ENCODE results near the gene NKAPD1.
"Not testable (repeated sequence)": the region's sequence is repeated elsewhere in the genome, so short reads cannot be mapped to it uniquely, and the experiment has no call there.

NKAPD1 gene, protein sequence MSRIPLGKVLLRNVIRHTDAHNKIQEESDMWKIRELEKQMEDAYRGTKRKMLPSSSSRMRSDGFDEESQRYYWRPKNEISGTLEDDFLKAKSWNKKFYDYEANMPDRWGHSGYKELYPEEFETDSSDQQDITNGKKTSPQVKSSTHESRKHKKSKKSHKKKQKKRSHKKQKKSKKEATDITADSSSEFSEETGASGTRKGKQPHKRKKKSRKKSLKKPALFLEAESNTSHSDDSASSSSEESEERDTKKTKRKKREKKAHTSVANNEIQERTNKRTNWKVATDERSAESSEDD

DNA sequence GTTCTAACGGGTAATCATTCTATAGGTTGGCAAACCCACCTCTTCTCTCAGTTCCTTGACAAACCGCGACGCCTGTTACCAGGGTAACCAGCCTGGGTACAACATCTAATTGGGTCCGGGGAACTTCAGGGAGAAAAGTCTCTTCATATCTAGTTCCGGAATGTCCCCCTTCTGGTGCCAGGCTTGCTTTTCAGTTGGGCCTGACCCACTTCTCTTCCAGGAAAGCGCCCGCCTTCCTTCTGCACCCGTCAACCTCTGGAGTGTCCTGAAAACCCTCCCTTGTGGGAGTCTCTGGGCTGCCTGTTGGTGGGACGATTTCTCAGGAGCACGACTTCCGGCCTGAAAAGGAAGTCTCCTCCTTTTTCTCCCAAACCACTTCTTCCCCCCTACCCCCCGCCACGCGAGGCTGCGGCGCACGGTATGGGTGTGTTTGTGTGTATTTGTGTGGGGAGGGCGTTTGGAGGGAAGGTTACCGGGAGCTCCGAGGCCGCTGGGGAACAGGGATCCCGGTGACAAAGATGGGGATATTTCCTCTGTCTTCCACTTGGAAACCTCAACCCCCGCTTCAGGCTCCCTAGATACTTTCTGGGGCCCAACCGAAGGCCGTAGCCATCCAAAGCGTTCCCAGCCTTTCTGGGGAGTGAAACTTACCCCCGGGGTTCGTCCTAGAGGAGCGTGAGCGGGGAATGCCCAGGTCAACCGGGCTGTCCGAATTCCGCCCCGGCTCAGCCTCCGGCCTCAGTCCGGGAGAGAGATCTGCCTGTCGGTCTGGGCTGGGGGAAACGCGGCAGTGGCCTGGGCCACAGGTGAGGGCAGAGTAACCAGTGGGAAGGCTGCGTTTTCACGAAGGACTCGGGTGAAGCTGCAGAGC lies at the start of gene NKAPD1, which contains the start of gene PIH1D2:
Gene NKAPD1 (plus strand): TSS at position 359 of the 871 bp plus-strand sequence. CDS start 1,276 bp downstream, outside the sequence.
Gene PIH1D2 (minus strand): TSS at position 77 of the 871 bp plus-strand sequence. CDS start 843 bp downstream, outside the sequence.
- DNase-seq (ENCODE audit: low read depth in 3 of 3): peak; percentile 55 to 69 (median 64)

DNA sequence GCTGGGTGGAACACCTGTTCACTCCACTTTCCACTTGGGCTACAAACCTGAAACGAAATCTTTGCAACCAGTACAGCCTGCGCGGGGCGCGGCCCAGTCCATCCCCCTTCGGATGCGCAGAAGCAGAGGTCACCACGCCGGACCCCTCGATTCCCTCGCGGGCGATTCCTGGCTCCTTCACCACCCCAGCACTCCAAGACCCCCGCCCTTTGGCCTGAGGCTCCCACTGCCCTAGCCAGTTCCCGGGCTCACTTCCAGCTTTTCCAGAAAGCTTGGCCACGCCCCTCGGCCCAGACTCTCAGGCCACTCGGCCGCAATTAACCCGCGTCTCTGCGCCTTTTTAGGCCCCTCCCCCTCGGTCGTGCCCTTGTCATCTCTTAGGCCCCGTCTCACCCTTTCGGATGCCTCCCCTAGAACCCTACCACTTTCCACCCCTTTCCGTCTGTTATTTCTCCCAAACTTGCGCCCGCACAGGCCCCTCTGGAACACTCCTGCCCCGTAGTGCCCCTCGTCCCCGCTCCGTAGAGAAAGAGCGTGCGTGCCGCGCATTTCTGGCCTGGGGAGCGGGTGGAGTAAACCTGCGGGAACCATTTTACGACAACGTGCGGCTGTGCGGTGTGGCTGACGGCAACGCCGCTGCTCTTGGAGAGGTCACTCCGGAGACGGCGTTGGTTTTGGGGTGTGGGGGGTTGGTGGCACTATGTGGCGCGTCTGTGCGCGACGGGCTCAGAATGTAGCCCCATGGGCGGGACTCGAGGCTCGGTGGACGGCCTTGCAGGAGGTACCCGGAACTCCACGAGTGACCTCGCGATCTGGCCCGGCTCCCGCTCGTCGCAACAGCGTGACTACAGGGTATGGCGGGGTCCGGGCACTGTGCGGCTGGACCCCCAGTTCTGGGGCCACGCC lies 49.1 kb upstream of the NKAPD1 start, which contains the start of gene DLAT:
Gene DLAT (plus strand): TSS at position 636 of the 906 bp plus-strand sequence. CDS start 65 bp downstream, at position 701.
- DNase-seq (ENCODE audit: low read depth in 3 of 3): peak; percentile 74 to 80 (median 79)

DNA sequence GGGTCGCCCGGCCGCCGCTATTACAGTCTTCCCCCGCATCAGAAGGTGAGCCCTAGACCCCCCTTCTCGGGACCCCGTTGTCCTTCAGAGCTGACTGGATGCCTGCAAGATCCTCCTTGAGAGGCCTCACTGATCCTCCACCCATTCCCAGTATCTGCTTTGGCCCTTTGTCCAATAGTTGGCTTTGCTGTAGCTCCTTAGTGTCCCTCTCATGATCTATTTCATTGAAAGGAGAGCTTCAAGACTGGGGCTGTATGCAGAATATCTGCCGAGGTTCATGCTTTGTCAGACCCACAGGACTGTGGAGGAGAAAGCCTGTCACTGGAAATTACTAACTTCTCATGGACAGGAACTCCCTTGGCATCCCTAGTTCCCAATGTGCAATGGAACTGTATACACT lies 48.4 kb upstream of the NKAPD1 start:
- no peak for DNase-seq (ENCODE audit: low read depth in 3 of 3)

DNA sequence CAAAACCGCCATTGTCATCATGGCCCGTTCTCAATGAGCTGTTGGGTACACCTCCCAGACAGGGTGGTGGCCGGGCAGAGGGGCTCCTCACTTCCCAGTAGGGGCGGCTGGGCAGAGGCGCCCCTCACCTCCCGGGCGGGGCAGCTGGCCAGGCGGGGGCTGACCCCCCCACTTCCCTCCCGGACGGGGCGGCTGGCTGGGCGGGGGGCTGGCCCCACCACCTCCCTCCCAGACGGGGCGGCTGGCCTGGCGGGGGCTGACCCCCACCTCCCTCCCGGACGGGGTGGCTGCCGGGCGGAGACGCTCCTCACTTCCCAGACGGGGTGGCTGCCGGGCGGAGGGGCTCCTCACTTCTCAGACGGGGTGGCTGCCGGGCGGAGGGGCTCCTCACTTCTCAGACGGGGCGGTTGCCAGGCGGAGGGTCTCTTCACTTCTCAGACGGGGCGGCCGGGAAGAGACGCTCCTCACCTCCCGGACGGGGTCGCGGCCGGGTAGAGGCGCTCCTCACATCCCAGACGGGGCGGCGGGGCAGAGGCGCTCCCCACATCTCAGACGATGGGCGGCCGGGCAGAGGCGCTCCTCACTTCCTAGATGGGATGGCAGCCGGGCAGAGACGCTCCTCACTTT lies 47.2 kb upstream of the NKAPD1 start:
- not testable (repeated sequence) for DNase-seq (ENCODE audit: low read depth in 3 of 3)

DNA sequence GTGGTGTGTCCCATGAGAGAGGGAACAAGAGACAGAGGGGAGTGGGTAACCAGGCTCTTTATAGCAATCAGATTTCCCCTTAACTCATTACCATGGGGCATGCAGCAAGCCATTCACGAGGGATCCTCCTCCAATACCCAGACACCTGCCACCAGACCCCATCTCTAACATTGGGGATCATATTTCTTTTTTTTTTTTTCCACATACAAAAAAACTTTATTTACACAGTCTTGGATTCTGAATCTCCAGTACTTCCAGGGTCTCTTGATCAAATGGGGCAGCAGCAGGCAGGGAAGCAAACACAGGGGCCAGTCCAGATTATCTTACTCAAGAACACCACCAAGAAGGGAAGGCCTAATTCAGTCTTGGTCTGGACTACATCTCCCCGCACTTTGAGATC lies 44.6 kb upstream of the NKAPD1 start:
- DNase-seq (ENCODE audit: low read depth in 3 of 3): no peak

DNA sequence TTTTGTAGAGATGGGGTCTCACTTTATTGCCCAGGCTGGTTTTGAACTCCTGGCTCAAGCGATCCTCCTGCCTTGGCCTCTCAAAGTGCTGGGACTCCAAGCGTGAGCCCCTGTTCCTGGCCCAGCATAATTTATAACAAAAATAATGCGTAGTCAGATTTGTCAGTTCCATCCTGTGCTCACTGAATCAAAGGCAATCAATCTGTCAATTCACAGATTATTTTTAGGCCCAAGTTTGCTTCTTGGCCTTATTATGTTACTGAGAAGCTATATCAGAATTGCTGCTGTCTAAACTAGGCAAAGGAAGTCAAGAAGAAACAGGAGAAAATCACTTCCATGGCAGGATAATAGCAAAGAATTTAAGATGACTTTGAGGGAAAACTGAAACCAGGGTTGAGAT lies 40.2 kb upstream of the NKAPD1 start:
- DNase-seq (ENCODE audit: low read depth in 3 of 3): no peak

DNA sequence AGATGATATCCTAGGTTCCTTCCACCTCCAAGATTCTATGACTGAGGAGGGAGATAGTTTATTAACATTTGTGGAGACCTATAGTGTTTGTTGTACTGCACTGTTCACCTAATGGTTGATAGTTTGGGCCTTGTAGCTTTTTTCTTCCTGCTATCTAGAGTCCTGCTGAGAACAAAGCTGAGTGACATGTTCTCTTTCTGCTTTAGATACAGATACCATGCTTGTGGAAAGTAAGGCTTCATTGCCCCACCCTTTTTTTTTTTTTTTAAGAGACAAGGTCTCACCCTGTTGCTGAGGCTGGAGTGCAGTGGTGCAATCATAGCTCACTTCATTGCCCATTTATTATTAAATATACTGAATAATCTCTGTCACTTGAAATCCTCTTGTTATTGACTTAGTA lies 36.6 kb upstream of the NKAPD1 start:
- DNase-seq (ENCODE audit: low read depth in 3 of 3): no peak

DNA sequence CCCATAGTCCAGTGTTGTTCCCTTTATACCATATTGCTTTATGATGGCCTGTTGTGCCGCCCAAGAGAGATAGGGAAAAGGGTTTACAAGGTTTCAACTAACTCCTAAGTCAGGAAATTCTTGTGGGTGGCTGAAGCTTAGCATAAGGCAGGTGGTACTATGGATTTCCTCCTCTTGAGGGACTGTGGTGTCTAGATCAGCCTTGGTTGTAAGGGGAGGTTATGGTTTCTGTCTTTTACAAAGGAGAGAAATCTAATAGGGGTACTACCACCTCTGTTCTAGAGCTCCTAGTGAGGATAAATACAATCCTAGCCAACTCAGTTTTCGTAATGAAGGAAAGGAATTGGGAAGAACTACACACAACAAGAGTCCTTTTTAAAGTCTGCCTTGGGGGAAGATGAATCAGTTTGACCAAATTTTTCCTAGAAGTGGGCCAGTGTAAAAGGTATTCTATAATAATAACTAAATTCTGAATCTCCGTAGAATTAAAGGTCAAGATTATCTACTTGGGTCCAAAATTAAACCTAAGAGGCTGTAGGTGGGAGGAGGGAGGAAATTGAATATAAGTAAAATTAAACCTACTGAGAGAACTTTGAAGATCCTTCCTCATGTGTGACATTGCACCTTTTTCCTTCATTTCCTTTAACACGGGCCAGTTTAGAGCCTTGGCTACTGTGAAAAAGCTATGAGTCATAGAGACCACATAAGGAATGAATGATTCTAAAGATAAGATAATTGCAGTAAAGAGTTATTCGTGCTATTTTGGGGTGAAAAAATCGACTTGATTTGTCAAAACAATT lies 31.7 kb upstream of the NKAPD1 start:
- no peak for DNase-seq (ENCODE audit: low read depth in 3 of 3)

DNA sequence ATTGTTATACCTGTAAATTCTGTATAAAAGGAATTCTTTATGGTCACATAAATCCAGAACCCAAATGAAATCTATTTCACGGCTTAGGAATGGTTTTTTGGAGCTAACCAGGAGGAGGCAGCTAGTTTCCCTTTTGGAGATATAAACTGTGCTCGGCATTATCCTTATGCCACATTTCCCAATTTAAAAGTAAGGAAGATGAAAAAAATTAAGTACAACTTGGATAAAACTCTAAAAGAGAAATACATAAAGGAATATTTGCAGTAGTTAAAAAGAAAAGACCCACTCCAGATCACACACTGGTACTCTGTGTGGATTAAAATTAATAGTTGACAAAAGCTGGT lies 31.2 kb upstream of the NKAPD1 start:
- no peak for DNase-seq (ENCODE audit: low read depth in 3 of 3)

DNA sequence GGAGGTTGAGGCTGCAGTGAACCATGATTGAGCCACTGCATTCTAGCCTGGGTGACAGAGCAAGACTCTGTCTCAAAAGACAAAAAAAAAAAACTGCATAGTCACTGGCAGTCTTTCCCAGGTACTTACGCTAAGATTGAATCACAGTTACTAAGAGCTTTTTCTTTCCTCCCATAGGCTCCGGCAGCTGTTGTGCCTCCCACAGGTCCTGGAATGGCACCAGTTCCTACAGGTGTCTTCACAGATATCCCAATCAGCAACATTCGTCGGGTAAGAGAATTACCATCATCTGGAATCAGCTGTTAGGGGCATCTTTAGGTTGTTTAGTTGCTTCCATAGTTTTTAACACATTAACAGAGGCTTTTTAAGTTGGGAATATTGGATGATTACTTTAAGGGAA lies 29.1 kb upstream of the NKAPD1 start:
- DNase-seq (ENCODE audit: low read depth in 3 of 3): no peak

DNA sequence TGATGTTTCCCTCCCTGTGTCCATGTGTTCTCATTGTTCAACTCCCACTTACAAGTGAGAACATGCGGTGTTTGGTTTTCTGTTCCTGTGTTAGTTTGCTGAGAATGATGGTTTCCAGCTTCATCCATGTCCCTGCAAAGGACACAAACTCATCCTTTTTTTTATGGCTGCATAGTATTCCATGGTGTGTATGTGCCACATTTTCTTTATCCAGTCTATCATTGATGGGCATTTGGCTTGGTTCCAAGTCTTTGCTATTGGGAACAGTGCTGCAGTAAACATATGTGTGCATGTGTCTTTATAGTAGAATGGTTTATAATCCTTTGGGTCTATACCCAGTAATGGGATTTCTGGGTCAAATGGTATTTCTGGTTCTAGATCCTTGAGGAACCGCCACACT lies 27.5 kb upstream of the NKAPD1 start:
- not testable (repeated sequence) for DNase-seq (ENCODE audit: low read depth in 3 of 3)

DNA sequence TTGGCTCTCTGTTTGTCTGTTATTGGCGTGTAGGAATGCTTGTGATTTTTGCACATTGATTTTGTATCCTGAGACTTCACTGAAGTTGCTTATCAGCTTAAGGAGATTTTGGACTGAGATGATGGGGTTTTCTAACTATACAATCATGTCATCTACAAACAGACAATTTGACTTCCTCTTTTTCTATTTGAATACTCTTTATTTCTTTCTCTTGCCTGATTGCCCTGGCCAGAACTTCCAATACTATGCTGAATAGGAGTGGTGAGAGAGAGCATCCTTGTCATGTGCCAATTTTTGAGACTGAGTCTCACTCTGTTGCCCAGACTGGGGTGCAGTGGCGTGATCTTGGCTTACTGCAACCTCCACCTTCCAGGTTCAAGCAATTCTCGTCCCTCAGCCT lies 25.8 kb upstream of the NKAPD1 start:
- DNase-seq (ENCODE audit: low read depth in 3 of 3): not testable (repeated sequence)

DNA sequence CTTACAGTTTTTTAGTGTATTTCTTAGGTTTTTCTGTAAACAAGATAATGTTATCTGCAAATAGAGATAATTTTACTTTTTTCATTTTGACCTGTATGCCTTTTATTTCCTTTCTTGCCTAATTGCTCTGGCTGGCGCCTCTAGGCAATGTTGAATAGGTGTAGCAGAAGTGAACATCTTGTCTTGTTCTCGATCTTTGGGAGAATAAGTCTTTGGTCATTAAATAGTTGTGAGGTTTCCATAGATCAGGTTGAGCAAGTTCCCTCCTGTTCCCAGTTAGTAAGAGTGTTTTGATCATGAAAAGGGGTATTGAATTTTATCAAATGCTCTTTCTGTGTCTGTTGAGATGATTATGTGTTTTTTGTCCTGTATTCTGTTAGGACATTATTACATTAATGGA lies 24.3 kb upstream of the NKAPD1 start:
- DNase-seq (ENCODE audit: low read depth in 3 of 3): no peak

DNA sequence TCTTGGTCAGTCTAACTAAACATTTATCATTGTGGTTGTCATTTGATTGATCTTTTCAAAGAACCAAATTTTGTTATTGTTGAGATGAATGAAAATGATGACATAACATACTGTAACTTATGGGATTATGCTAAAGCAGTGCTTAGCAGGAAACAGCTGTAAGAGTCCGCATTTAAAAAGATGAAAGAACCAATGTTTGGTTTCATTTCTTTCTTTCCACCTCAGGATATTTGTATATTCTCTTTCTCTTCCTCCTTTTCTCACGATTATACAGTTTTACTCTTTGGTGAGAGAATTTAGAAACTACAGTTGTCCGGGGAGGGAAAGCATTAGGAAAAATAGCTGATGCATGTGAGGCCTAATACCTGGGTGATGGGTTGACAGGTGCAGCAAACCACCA lies 23.4 kb upstream of the NKAPD1 start:
- DNase-seq (ENCODE audit: low read depth in 3 of 3): no peak

DNA sequence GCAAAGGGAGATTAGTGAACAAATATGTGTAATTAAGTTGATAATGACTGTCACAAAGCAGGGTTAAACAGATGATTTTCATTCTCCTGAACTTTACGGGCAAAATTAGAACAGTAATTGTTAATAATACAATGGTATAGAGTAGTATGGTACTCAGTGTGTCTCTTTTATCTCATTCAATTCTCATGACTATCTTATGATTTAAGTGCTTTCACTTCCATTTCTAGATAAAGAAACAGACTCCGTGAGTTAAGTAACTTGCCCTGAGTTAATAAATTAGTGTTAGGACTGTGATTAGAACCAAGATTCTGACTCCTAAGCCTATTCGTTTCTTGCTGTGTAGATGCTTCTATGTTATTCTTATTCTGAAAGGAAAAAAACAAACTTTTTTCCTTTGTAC lies 22.3 kb upstream of the NKAPD1 start:
- DNase-seq (ENCODE audit: low read depth in 3 of 3): no peak

DNA sequence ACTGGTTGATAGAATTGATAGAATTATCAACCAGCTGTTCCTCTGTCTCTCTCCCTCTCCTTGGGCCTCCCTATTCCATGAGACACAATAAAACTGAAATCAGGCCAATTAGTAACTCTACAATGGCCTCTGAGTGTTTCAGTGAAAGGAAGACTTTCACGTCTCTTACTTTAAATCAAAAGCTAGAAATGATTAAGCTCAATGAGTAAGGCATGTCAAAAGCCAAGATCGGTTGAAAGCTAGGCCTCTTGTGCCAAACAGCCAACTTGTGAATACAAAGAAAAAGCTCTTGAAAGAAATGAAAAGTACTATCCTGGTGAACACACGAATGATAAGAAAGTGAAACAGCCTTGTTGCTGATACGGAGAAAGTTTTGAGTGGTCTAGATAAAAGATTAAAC lies 16.9 kb upstream of the NKAPD1 start:
- no peak for DNase-seq (ENCODE audit: low read depth in 3 of 3)

DNA sequence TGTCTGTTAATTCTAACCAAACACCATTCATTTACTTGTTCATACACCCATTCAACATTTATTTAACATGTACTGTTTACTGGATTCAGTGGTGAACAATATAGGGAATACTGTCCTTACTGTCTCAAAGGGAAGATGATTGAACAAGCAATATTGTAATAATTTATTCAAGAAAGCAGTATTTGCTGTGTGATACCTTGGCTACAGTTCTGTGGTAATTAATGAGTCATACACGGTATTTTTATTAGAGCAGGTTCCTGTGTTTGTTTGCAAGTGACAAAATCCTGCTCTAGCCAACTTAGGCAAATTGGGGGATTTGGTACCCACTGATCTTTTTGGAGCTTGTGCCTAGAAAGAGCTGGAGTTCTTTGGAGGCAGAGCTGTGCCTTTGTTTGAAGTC lies 16.0 kb upstream of the NKAPD1 start:
- no peak for DNase-seq (ENCODE audit: low read depth in 3 of 3)

DNA sequence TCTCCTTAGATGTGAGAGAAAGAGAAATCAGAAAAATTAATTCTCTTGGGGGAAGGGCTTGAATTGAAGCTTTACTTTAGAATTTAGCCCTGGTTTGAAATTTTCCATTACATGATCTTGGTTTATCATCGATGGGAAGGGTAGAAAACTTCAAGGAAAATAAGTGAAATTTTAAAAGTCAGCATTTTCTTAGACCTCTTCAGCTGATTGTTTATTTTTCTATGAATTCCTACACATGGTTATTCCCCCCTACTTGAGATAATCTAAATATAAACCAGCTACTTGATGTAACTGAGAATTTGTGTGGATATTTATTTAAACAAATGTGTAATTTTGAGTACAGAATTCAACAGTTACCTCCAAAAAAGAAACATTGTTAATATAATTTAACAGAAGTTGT lies 11.2 kb upstream of the NKAPD1 start:
- no peak for DNase-seq (ENCODE audit: low read depth in 3 of 3)

DNA sequence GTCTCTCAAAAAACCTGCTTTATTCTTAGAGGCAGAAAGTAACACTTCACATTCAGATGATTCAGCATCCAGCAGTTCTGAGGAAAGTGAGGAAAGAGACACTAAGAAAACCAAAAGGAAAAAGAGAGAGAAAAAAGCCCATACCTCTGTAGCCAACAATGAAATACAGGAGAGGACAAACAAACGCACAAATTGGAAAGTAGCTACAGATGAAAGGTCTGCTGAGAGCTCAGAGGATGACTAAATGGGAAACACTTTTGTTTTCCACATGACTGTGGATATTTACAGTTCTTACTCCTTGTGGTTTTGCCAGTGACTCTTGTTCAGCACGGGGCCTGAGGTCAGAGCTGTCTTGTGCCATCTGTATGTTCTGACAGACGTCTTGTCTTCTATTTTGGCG lies 8.6 kb downstream of the NKAPD1 start:
- DNase-seq (ENCODE audit: low read depth in 3 of 3): peak in 2 of 3 donors; percentile 10 to 28

DNA sequence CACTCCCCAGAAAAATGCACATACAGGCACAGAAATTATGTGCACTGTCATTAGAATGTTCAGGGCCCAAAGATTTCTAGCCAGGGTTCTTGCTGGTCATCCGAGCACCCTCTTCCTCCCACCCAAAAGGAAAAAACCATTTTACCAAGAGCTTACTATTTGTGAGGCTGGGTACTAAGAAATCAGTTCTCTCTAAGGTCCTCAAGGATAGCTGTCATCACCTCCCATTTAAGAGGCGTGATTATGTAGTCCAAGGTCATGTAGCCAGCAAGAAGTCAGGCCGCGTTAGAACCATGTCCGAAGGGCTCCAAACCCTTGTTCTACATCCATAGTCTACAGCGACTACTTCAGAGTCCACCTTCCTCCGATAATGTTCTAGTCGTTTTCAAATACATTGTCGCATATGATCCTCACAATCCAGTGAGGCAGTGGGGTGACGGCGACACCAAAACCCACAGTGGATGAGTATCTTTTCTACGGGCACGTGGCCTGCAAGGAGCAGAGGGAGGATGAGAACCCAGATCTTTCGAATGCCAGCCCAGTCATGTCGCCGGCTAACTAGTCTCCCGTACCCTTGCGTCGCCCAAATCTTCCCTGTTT lies 11.8 kb downstream of the NKAPD1 start:
- DNase-seq (ENCODE audit: low read depth in 3 of 3): peak; percentile 11 to 40 (median 14)

Data from stimulated activated CD4-positive, alpha-beta T cell treated with anti-CD3 and anti-CD28 coated beads, TNF-alpha, amount 100 ng/mL, for 48 hours (primary cell).